IPS-20b (cell line): Measurements from ENCODE around the gene TNFRSF8.
"Not testable (repeated sequence)": the region's sequence is repeated elsewhere in the genome, so short reads cannot be mapped to it uniquely, and the experiment has no call there.

Experiments
- H3K27ac ChIP-seq: one replicate; pipeline ENCODE4 v1.5.1; 2013; ENCODE audit warnings: low read length
- H3K27me3 ChIP-seq: 2 replicates; pipeline ENCODE4 v1.6.1; 2013; ENCODE audit warnings: mild to moderate bottlenecking, low read length, inconsistent platforms; ENCODE audit not compliant: insufficient read depth
- H3K36me3 ChIP-seq: 2 replicates; pipeline ENCODE4 v1.6.1; 2013; ENCODE audit warnings: low read depth, mild to moderate bottlenecking, inconsistent platforms, low read length, moderate library complexity; ENCODE audit not compliant: insufficient read depth
- H3K4me1 ChIP-seq: 2 replicates; pipeline ENCODE4 v1.6.1; 2013; ENCODE audit warnings: mild to moderate bottlenecking, control low read depth, inconsistent platforms, low read length, moderate library complexity; ENCODE audit not compliant: insufficient read depth
- H3K4me3 ChIP-seq: 2 replicates; pipeline ENCODE4 v1.5.1; 2013; ENCODE audit warnings: mild to moderate bottlenecking, low read length, inconsistent platforms
- H3K9ac ChIP-seq: 2 replicates; pipeline ENCODE4 v1.6.1; 2013; ENCODE audit warnings: low read depth, mild to moderate bottlenecking, inconsistent platforms, low read length, moderate library complexity
- H3K9me3 ChIP-seq: 2 replicates; pipeline ENCODE4 v1.6.1; 2013; ENCODE audit warnings: mild to moderate bottlenecking, low read depth, low read length, inconsistent platforms; ENCODE audit not compliant: insufficient read depth

Gene TNFRSF8

GRCh38 chr1:12029720-12030339 is 33.3 kb upstream of the TNFRSF8 start:
- Histone ChIP-seq H3K36me3 (peaks cover 65% of the 10 kb centered on the region), H3K4me3 (no peak overlapping the region), H3K9ac (no peak overlapping the region), H3K27me3 (no peaks in the 10 kb centered on the region), H3K9me3 (no peaks in the 10 kb centered on the region; the same call in 1 of the 2 replicates), H3K27ac (no peak overlapping the region), H3K4me1 (no peaks in the 10 kb centered on the region)

GRCh38 chr1:12031039-12031980 is 31.8 kb upstream of the TNFRSF8 start:
- H3K27ac ChIP-seq, result no peak overlapping the region

GRCh38 chr1:12032161-12032621 is 30.9 kb upstream of the TNFRSF8 start:
- H3K4me1 ChIP-seq, result no peaks in the 10 kb centered on the region
- no peak overlapping the region for H3K4me3 ChIP-seq
- H3K27ac ChIP-seq, result no peak overlapping the region
- H3K9me3 ChIP-seq, result no peaks in the 10 kb centered on the region
- H3K9ac ChIP-seq, result no peak overlapping the region
- no peaks in the 10 kb centered on the region for H3K27me3 ChIP-seq
- peaks cover 42% of the 10 kb centered on the region for H3K36me3 ChIP-seq

More at GRCh38 chr1:12031039-12031980, 31.8 kb upstream of the TNFRSF8 start:
- Histone ChIP-seq H3K4me3 (no peak overlapping the region), H3K9ac (no peak overlapping the region), H3K9me3 (no peaks in the 10 kb centered on the region; the same call in 1 of the 2 replicates), H3K4me1 (no peaks in the 10 kb centered on the region), H3K36me3 (peaks cover 50% of the 10 kb centered on the region), H3K27me3 (no peaks in the 10 kb centered on the region)

- not testable (repeated sequence) for H3K9me3 ChIP-seq, H3K27ac ChIP-seq, H3K4me1 ChIP-seq, H3K4me3 ChIP-seq, H3K27me3 ChIP-seq, H3K9ac ChIP-seq
- peaks cover 29% of the 10 kb centered on the region for H3K36me3 ChIP-seq
These were observed 29.7 kb upstream of the TNFRSF8 start for GRCh38 chr1:12033441-12033840.

DNA sequence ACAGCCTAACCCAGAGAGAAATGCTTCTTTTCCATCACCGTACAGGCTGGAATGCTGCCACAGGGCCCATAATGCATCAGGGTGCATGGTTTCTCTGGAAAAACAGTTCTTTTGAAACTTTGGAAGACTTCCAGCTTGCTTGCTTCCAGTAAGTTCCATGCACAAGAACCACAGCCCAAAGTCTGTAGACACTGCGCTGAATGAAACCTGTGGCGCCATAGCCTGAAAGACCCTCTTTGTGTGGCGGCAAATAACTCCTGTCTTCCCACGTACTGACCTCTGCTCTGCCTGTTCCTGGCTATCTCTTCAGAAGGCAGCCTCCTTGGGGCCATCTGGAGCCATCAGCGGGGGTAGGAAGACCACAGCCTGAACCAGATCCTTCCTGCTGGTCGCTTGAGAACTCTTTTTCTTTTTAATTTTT is 28.7 kb upstream of the TNFRSF8 start:
- no peak overlapping the region for H3K27ac ChIP-seq
- no peak overlapping the region for H3K9ac ChIP-seq

GRCh38 chr1:12035312-12035711 is 27.8 kb upstream of the TNFRSF8 start:
- no peak overlapping the region for H3K27ac ChIP-seq
- H3K9ac ChIP-seq, result no peak overlapping the region
- no peak overlapping the region for H3K4me3 ChIP-seq
- H3K27me3 ChIP-seq, result no peaks in the 10 kb centered on the region
- no peaks in the 10 kb centered on the region for H3K4me1 ChIP-seq
- H3K36me3 ChIP-seq, result peaks cover 10% of the 10 kb centered on the region
- H3K9me3 ChIP-seq, result no peaks in the 10 kb centered on the region

More for the DNA sequence above, 28.7 kb upstream of the TNFRSF8 start:
- Histone ChIP-seq H3K27me3 (no peaks in the 10 kb centered on the region), H3K9me3 (no peaks in the 10 kb centered on the region), H3K36me3 (peaks cover 20% of the 10 kb centered on the region), H3K4me1 (no peaks in the 10 kb centered on the region), H3K4me3 (no peak overlapping the region)

DNA sequence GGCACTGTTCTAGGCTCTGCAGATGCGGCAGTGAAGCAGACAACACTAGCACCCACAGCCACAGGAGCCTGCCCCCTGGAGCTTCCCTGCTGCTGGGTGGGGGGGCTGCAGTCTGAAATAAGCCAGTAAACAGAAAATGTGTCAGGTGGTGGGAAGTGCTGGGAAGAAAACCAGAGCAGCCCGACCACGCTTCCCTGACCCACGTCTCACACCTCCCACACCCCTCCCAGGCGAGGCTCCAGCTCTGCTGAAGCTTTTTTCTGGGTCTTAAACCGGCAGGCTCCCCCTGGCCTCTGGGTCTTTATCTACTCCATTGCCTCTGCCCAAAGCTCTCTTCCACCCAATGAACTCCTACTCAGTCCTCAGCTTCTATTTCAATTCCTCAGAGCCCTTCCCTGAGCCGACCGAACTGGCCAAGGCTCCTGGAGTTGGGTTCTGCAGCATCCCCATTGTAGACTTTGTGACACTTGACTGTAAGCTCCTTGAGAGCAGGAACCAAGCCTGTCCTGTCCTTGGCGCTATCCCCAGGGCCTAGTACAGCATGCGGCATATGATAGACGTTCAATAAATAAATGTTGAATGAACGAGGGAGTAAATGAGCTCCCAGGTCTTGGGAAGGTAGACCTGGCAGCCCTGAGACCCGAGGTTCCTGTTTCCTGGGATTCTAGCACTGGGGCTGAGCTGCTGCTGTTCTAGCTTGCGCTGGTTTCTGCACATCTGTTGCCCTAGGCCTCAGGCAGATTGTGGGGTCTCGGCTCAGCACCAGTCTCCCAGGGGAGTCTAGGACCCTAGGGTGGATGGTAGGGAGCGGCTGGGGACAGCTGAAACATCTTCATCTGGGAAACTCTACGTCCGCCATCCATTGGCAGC is 25.4 kb upstream of the TNFRSF8 start:
- Histone ChIP-seq H3K27me3 (no peaks in the 10 kb centered on the region), H3K9me3 (no peaks in the 10 kb centered on the region), H3K9ac (no peak overlapping the region), H3K4me3 (no peak overlapping the region), H3K27ac (no peak overlapping the region), H3K36me3 (no peaks in the 10 kb centered on the region), H3K4me1 (no peaks in the 10 kb centered on the region)

- Histone ChIP-seq H3K36me3 (no peaks in the 10 kb centered on the region), H3K27ac (no peak overlapping the region), H3K4me1 (no peaks in the 10 kb centered on the region), H3K9ac (no peak overlapping the region), H3K9me3 (no peaks in the 10 kb centered on the region), H3K27me3 (no peaks in the 10 kb centered on the region), H3K4me3 (no peak overlapping the region)
These were observed 24.5 kb upstream of the TNFRSF8 start for GRCh38 chr1:12038356-12039163.

DNA sequence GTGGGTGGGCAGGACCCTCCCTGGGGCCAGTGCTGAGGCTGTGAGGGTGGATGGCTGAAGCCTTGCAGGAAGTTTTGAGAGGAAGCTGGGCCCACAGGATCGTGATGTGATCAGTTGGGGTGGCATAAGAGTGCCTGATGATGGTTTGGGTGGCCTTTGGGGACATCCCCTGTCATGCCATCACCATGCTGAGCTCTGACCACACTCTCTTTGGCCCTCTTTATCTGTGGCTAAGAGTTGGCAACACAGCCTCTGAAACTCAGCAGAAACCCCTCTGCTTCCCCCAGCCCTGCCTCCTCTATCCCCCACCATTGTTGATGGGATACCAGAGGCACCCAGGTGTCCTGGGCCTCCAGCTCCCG is 24.0 kb upstream of the TNFRSF8 start:
- Histone ChIP-seq H3K27ac (no peak overlapping the region), H3K36me3 (no peaks in the 10 kb centered on the region), H3K9ac (no peak overlapping the region)

GRCh38 chr1:12039824-12040456 is 23.2 kb upstream of the TNFRSF8 start:
- H3K9me3 ChIP-seq, H3K4me1 ChIP-seq, H3K4me3 ChIP-seq, H3K27me3 ChIP-seq, H3K27ac ChIP-seq, H3K36me3 ChIP-seq, H3K9ac ChIP-seq: not testable (repeated sequence)

More for the DNA sequence above, 24.0 kb upstream of the TNFRSF8 start:
- H3K27me3 ChIP-seq, result no peaks in the 10 kb centered on the region
- no peaks in the 10 kb centered on the region for H3K4me1 ChIP-seq
- H3K4me3 ChIP-seq, result no peak overlapping the region
- no peaks in the 10 kb centered on the region for H3K9me3 ChIP-seq
